ENCODE data around the gene ST8SIA1.

ST8SIA1 gene

DNA sequence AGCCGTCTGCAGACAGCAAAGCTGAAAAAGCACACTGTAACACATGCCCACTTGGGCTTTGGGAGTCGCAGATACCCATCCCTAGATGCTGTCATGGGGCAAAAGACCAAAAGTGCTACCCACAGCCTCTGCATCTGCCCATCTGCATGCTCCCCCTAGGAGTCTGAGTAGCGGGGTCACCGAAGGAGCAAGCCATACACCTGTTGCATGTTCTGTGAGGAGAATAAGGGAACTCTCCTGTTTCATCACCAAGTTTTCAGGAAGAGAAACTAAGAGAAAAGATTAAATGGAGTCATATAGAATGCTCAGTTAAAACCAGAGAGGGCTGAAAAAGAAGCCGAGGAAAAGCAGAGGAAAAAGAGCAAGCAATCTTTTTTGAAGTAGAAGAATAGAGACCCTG, 13.7 kb upstream of the ST8SIA1 start:
- CTCF ChIA-PET = no interaction called here
- H3K4me1 Mint-ChIP-seq = no peaks in the 10 kb centered on the region
- no peaks in the 10 kb centered on the region for H3K27me3 Mint-ChIP-seq
- no peaks in the 10 kb centered on the region for H3K9me3 Mint-ChIP-seq
- no peaks in the 10 kb centered on the region for H3K36me3 Mint-ChIP-seq
- no peak for DNase-seq
- no peak overlapping the region for H3K27ac Mint-ChIP-seq
- H3K4me3 Mint-ChIP-seq = no peak overlapping the region

DNA sequence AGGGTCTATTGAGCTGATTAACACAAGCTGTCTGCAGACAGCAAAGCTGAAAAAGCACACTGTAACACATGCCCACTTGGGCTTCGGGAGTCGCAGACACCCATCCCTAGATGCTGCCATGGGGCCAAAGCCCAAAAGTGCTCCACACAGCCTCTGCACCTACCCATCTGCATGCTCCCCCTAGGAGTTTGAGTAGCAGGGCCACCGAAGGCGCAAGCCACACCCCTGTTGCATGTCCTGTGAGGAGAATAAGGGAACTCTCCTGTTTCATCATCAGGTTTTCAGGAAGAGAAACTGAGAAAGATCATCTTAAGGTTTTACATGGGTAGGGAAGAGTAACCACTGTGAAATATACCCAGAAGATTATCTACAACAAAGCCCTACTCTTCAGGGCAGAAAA, 5.6 kb upstream of the ST8SIA1 start:
- H3K36me3 Mint-ChIP-seq = no peaks in the 10 kb centered on the region
- H3K27me3 Mint-ChIP-seq = peaks cover 15% of the 10 kb centered on the region
- no peaks in the 10 kb centered on the region for H3K9me3 Mint-ChIP-seq
- no peak overlapping the region for H3K4me3 Mint-ChIP-seq
- no peak for DNase-seq
- H3K27ac Mint-ChIP-seq = no peak overlapping the region
- CTCF ChIA-PET = no interaction called here
- H3K4me1 Mint-ChIP-seq = peaks cover 8% of the 10 kb centered on the region

GRCh38 chr12:22339691-22340090, 5.2 kb upstream of the ST8SIA1 start:
- no peak for DNase-seq
- Mint-ChIP-seq H3K4me3 (no peak overlapping the region), H3K4me1 (peaks cover 12% of the 10 kb centered on the region), H3K9me3 (no peaks in the 10 kb centered on the region), H3K27me3 (peaks cover 20% of the 10 kb centered on the region), H3K36me3 (no peaks in the 10 kb centered on the region), H3K27ac (no peak overlapping the region)
- CTCF ChIA-PET = no interaction called here

DNA sequence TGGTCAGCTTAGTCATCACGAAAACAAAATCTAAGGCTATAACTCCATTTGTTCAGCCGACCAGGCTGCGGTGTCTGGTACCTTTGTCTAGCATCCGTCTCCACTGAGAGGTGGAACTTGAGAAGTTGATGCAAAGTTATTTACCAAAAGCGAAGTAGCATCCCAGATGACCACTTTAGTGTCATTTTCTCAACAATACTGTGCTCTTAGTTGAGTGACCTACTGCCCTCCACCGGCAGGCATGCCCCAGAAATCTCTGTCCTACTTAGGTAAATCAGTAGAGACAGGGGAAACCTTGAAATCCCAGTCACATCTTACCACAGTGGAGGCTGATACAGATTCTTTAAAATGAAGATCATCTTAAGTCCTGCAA, 1.3 kb upstream of the ST8SIA1 start:
- Mint-ChIP-seq H3K27me3 (peaks cover 48% of the 10 kb centered on the region), H3K36me3 (peaks cover 2% of the 10 kb centered on the region), H3K9me3 (no peaks in the 10 kb centered on the region), H3K4me1 (peaks cover 20% of the 10 kb centered on the region), H3K27ac (no peak overlapping the region), H3K4me3 (peak overlapping the region; percentile 79)
- CTCF ChIA-PET = interaction anchor here (0.5 to 1.6 kb wide), 11 partner anchors 17 to 253 kb away, joined by 3 to 26 read pairs (median 6); no protein-coding TSS in a partner anchor
- no peak for DNase-seq

DNA sequence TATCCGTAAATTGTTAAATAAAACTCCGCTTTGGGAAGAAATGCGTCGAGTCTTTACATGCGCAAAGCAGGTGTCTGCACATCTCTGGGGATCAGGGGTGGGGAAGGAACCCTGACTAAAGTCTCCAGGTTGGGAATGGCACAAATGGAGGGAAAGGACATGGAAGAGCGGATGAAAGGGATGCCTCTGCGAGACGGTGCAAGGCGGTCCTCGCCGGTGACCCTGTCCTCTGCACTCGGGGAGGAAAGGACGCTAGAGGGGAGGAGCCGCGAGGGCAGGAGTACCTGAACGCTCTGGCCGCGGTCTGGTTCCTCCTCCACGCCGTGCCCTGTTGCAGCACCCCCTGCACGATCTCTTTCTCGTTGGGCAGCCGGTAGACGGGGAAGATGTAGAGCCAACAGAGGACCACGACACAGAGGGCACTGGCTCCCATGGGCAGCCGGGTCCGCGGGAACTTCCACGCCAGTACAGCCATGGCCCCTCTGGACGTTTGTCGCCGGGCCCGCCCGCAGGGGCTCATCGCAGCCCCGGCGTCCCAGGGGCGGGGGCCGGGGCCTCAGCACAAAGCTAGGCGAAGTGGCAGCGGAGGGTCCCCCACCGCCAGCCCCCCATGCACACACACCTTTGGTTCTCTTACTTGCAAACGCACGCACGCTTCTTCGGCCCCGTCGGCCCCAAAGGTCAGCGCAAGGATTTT, 646 bp downstream of the ST8SIA1 start:
- H3K9me3 Mint-ChIP-seq = no peaks in the 10 kb centered on the region
- peaks cover 43% of the 10 kb centered on the region for H3K27me3 Mint-ChIP-seq
- CTCF ChIA-PET = no interaction called here
- peak overlapping the region; percentile 79 for H3K4me3 Mint-ChIP-seq
- H3K27ac Mint-ChIP-seq = no peak overlapping the region
- DNase-seq = no peak
- peaks cover 2% of the 10 kb centered on the region for H3K36me3 Mint-ChIP-seq
- peaks cover 20% of the 10 kb centered on the region for H3K4me1 Mint-ChIP-seq

DNA sequence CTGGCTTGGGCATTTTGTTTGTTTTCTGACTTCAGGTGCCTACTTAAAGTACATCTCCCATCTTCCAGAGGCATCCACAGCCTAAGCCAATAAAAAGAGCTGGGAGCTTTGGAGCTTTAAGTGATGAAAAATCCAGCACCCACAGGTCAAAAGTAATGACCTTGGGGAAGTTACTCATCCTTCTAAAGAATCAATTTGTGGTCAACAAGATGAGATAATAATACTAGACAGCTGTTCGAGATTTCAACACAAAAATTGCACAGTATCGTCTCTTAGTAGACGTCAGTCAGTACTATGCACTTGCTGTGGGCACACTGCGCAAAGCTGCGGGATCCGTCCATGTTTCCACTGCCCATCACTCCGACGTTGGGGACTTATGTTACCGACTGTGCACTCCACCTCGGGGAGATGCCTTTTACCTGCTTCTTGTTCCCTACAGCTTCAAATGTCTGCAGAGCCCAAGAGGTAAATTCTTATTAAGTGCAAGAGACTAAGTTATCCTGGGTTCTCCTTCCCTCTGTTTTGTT, 1.3 kb downstream of the ST8SIA1 start:
- H3K4me1 Mint-ChIP-seq = peaks cover 20% of the 10 kb centered on the region
- no peak overlapping the region for H3K27ac Mint-ChIP-seq
- H3K4me3 Mint-ChIP-seq = peak overlapping the region; percentile 70
- peaks cover 2% of the 10 kb centered on the region for H3K36me3 Mint-ChIP-seq
- CTCF ChIA-PET = no interaction called here
- DNase-seq = no peak
- H3K9me3 Mint-ChIP-seq = no peaks in the 10 kb centered on the region
- H3K27me3 Mint-ChIP-seq = peaks cover 43% of the 10 kb centered on the region

DNA sequence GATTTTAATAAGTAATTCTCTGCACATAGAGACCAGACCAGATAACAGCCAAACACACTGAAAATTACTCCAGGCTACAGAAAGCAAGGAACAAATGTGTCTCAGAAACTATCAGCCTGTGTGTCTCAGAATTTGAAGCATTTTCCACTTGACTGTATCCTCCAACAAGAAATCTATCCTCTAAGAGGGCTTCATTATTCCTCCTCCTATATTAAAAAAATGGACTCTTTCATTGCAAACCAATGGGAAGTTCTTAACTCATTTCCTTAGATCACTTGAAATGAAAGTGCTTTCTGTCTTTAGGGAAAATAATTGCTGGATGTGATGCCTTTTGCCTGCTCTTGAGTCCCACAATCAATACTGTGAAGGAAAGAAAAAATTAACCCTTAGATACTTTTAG, 2.3 kb downstream of the ST8SIA1 start:
- no peak overlapping the region for H3K4me3 Mint-ChIP-seq
- H3K9me3 Mint-ChIP-seq = no peaks in the 10 kb centered on the region
- no peak overlapping the region for H3K27ac Mint-ChIP-seq
- no peak for DNase-seq
- H3K4me1 Mint-ChIP-seq = peaks cover 20% of the 10 kb centered on the region
- H3K27me3 Mint-ChIP-seq = peaks cover 43% of the 10 kb centered on the region
- peaks cover 2% of the 10 kb centered on the region for H3K36me3 Mint-ChIP-seq
- CTCF ChIA-PET = no interaction called here

DNA sequence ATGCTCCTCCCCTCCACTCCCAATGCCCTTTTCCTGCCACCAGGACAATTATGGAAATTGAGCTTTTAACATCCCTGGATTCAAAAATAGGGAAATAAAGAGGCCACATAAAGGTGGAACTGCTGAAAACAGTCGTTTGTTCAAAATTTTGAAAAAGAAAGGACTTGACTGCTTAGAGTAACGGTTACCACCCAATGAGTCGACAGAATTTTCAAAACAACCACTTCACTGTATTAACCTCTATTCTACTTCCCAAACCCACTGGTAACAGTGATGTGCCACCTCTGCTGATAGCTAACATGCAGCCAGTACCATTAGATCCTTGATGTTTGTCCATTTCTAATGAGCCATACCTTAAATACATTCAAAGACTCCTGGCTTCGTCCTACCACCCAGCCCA, 4.9 kb downstream of the ST8SIA1 start:
- Mint-ChIP-seq H3K27me3 (peaks cover 27% of the 10 kb centered on the region), H3K9me3 (no peaks in the 10 kb centered on the region), H3K4me1 (peaks cover 7% of the 10 kb centered on the region), H3K36me3 (peaks cover 2% of the 10 kb centered on the region), H3K4me3 (no peak overlapping the region), H3K27ac (no peak overlapping the region)
- CTCF ChIA-PET = no interaction called here
- DNase-seq = no peak

- no peak overlapping the region for H3K27ac Mint-ChIP-seq
These were observed 9.3 kb downstream of the ST8SIA1 start for GRCh38 chr12:22325218-22325617.

GRCh38 chr12:22322091-22322490, 12.4 kb downstream of the ST8SIA1 start:
- H3K36me3 Mint-ChIP-seq = no peaks in the 10 kb centered on the region
- no peak overlapping the region for H3K27ac Mint-ChIP-seq
- H3K4me3 Mint-ChIP-seq = no peak overlapping the region
- CTCF ChIA-PET = no interaction called here
- peaks cover 12% of the 10 kb centered on the region for H3K27me3 Mint-ChIP-seq
- no peak for DNase-seq
- no peaks in the 10 kb centered on the region for H3K4me1 Mint-ChIP-seq
- H3K9me3 Mint-ChIP-seq = no peaks in the 10 kb centered on the region

More at GRCh38 chr12:22325218-22325617, 9.3 kb downstream of the ST8SIA1 start:
- Mint-ChIP-seq H3K36me3 (no peaks in the 10 kb centered on the region), H3K9me3 (no peaks in the 10 kb centered on the region), H3K27me3 (peaks cover 12% of the 10 kb centered on the region), H3K4me3 (no peak overlapping the region), H3K4me1 (no peaks in the 10 kb centered on the region)
- CTCF ChIA-PET = no interaction called here
- DNase-seq = no peak

DNA sequence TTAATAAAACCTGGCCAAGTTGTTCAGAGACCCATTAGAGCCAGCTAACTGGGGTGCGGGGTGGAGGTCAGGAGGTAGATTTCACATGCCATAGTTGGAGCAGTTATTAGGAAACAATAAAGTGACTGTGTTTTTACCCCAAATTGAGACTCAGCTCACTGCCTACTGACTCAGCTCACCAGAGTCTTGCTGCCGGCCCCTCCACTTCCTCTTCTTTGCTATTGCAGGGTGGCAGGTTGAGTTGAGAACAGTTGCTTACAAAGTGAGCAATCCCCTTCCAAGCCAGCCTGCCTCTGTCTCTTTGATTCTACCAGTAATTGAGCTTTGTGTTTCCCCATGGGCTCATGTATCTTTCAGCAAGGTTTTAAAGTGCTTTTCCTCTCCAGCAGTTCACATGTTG, 12.9 kb downstream of the ST8SIA1 start:
- no peak for DNase-seq
- peaks cover 12% of the 10 kb centered on the region for H3K27me3 Mint-ChIP-seq
- no peaks in the 10 kb centered on the region for H3K36me3 Mint-ChIP-seq
- H3K9me3 Mint-ChIP-seq = no peaks in the 10 kb centered on the region
- CTCF ChIA-PET = no interaction called here
- H3K27ac Mint-ChIP-seq = no peak overlapping the region
- H3K4me1 Mint-ChIP-seq = no peaks in the 10 kb centered on the region
- no peak overlapping the region for H3K4me3 Mint-ChIP-seq

DNA sequence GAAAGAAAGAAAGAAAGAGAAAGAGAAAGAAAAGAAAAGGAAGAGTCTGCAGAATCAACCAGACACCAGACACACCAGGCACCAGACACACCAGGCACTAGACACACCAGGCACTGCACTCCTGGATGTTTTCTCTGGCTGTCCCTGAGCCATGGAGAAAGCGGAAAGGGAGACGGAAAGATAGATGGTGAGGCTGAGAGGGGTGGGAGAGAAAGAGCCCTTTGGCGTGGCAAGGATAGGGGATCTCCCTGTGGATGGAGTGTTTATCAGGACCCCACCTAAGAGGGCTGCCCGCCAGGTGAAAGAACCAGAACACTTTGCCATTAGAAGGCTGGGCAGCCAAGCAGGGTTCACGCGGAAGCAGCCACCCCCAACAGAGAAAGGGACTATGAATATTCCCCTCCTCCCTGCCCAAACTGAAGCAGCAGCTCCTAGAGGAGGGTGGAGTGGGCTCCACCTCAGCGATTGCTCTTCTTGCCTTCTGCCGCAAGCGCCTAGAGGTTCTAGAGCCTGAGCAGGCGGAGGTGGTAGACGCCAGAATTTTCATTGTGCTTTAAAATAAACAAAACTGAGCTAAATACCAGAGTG, 13.4 kb downstream of the ST8SIA1 start:
- H3K4me1 Mint-ChIP-seq = no peaks in the 10 kb centered on the region
- no peak overlapping the region for H3K27ac Mint-ChIP-seq

GRCh38 chr12:22318108-22318737, 16.3 kb downstream of the ST8SIA1 start:
- no peaks in the 10 kb centered on the region for H3K9me3 Mint-ChIP-seq
- no peak overlapping the region for H3K27ac Mint-ChIP-seq
- peaks cover 12% of the 10 kb centered on the region for H3K27me3 Mint-ChIP-seq
- no peak overlapping the region for H3K4me3 Mint-ChIP-seq
- DNase-seq = no peak
- no peaks in the 10 kb centered on the region for H3K36me3 Mint-ChIP-seq
- no peaks in the 10 kb centered on the region for H3K4me1 Mint-ChIP-seq
- CTCF ChIA-PET = interaction anchor here (2.6 kb wide), 1 partner anchor 17 kb away, joined by 6 read pairs; no protein-coding TSS in a partner anchor

More for the DNA sequence above, 13.4 kb downstream of the ST8SIA1 start:
- Mint-ChIP-seq H3K9me3 (no peaks in the 10 kb centered on the region), H3K36me3 (no peaks in the 10 kb centered on the region), H3K27me3 (peaks cover 12% of the 10 kb centered on the region), H3K4me3 (no peak overlapping the region)
- CTCF ChIA-PET = no interaction called here
- DNase-seq = no peak

DNA sequence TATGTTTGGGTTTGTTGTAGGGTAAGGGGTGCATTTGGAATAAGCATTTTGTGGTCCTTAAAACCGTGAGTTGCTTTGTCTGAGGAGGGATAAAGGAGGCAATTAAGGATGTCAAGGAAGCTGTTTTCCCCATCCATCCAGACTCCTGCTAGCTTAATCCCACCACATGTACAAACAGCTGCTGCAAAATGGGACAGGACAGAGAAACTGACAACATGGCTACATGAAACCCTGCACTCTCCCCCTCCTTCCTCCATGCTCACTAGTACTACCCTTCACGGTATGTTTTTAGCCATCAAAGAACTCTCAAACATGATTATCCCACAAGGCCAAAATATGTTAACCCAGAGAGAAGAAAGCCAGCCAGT, 20.6 kb downstream of the ST8SIA1 start:
- no peaks in the 10 kb centered on the region for H3K4me1 Mint-ChIP-seq
- H3K27me3 Mint-ChIP-seq = no peaks in the 10 kb centered on the region
- H3K27ac Mint-ChIP-seq = no peak overlapping the region
- H3K9me3 Mint-ChIP-seq = no peaks in the 10 kb centered on the region
- no peak for DNase-seq
- no peaks in the 10 kb centered on the region for H3K36me3 Mint-ChIP-seq
- CTCF ChIA-PET = no interaction called here
- no peak overlapping the region for H3K4me3 Mint-ChIP-seq

Measured in activated naive CD4-positive, alpha-beta T cell treated with anti-CD3 and anti-CD28 coated beads, Interleukin-2, amount 10 ng/mL, durations not matched to agents 7 days and 5 days (primary cell).